Activated gamma-delta T cell treated with Interleukin-2 at 50 U/mL for 16 hours (primary cell): Measurements from ENCODE around the gene GCN1.
A peak's percentile ranks its signal among the peaks of the same experiment; 100 is the strongest.

Source experiments
- DNase-seq: peaks from one replicate; pipeline ENCODE4 v3.0.0-alpha.2; 2020

Gene GCN1

GRCh38 chr12:120091371-120092090, 103.0 kb downstream of the GCN1 start:
- no peak for DNase-seq

GRCh38 chr12:120090626-120091295, 103.8 kb downstream of the GCN1 start:
- DNase-seq, result no peak

- no peak for DNase-seq
Observed at GRCh38 chr12:120090206-120090605, 104.3 kb downstream of the GCN1 start.

- no peak for DNase-seq
Observed at GRCh38 chr12:120089796-120090195, 104.7 kb downstream of the GCN1 start.

GRCh38 chr12:120089105-120089504, 105.4 kb downstream of the GCN1 start:
- DNase-seq, result no peak

- peak; percentile 99 for DNase-seq
Observed at GRCh38 chr12:120086801-120087621, 107.5 kb downstream of the GCN1 start.

- DNase-seq, result no peak
Observed at GRCh38 chr12:120085920-120086645, 108.4 kb downstream of the GCN1 start.

GRCh38 chr12:120081641-120082040, 112.9 kb downstream of the GCN1 start:
- DNase-seq, result no peak

GRCh38 chr12:120079411-120080400, 114.8 kb downstream of the GCN1 start:
- DNase-seq, result no peak

- DNase-seq, result no peak
Observed at GRCh38 chr12:120078868-120079267, 115.6 kb downstream of the GCN1 start.

- DNase-seq, result no peak
Observed at GRCh38 chr12:120077260-120077659, 117.3 kb downstream of the GCN1 start.
